ENCODE data around the gene AKAP5. TPM values are rescaled to one million over a fixed set of nuclear protein-coding genes. Genes with fewer than 3 reads are reported as not detected.

Gene AKAP5
- total RNA-seq, 6 experiments from 2014 or later = 0.94 to 1.3 (median 1.2) TPM

DNA sequence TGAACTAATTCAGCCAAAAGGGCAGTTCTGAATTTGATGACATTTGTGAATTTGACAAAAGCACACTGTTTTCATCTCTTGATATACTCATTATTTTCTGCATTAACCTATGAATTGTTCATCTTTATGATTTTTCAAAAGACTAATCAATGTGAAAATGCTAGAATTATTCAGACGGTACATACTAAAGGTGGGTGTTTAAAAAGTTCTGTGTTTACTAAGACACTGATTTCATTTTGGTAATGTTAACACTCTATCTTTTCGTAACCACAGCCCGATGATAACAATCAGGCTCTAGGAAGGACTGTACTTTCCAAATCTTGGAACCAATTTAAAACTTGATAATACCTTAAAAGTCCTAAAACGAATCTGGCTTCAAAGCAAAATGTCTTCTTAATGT lies 9.4 kb downstream of the AKAP5 start:
- Mint-ChIP-seq H3K9me3 (no peaks in the 10 kb centered on the region), H3K4me3 (no peak overlapping the region), H3K36me3 (ENCODE audit: low read depth) (no peaks in the 10 kb centered on the region), H3K27ac (no peak overlapping the region), H3K27me3 (ENCODE audit: insufficient read depth) (no peaks in the 10 kb centered on the region), H3K4me1 (ENCODE audit: low read depth) (no peaks in the 10 kb centered on the region)
- no peak for DNase-seq
- TF ChIP-seq, protein P1, sequence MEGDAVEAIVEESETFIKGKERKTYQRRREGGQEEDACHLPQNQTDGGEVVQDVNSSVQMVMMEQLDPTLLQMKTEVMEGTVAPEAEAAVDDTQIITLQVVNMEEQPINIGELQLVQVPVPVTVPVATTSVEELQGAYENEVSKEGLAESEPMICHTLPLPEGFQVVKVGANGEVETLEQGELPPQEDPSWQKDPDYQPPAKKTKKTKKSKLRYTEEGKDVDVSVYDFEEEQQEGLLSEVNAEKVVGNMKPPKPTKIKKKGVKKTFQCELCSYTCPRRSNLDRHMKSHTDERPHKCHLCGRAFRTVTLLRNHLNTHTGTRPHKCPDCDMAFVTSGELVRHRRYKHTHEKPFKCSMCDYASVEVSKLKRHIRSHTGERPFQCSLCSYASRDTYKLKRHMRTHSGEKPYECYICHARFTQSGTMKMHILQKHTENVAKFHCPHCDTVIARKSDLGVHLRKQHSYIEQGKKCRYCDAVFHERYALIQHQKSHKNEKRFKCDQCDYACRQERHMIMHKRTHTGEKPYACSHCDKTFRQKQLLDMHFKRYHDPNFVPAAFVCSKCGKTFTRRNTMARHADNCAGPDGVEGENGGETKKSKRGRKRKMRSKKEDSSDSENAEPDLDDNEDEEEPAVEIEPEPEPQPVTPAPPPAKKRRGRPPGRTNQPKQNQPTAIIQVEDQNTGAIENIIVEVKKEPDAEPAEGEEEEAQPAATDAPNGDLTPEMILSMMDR (IDR thresholded peaks at IDR 0.05) = no peak

DNA sequence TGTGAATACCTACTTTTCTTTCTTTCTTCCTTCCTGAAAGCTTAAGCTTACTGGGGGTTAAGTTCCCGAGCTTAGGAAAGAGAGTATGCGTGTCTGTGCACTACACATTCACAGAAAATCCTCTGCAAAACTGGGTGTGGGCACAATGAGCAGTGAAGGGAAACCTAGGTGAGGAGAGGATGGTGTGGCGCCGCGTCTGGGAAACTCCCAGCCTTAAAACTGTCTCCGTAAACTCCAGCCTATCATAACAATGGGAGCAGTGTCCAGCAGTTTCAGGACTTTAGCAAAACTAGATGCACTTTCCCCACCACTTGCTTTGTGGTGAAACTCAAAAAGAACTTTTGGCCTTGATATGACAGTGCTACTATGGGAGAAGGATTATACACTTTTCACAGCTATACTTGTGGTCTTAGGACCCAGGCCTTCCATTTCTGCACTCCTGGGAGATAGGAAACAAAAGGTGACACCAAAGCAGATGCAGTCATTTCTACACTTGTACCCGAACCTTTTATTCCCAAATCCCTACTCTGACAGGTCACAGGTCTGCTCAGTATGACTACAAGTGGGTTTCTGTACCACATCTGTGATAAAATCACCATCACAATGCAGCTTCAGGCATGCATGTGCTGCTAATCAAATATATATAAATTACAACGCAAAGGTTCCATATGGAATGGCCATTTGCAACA lies 10.4 kb downstream of the AKAP5 start:
- H3K27me3 Mint-ChIP-seq (ENCODE audit: insufficient read depth) = no peaks in the 10 kb centered on the region
- H3K9me3 Mint-ChIP-seq = no peaks in the 10 kb centered on the region
- no peak overlapping the region for H3K4me3 Mint-ChIP-seq
- DNase-seq = no peak
- no peaks in the 10 kb centered on the region for H3K36me3 Mint-ChIP-seq (ENCODE audit: low read depth)
- H3K27ac Mint-ChIP-seq = no peak overlapping the region
- TF ChIP-seq, protein P1 (IDR thresholded peaks at IDR 0.05) = no peak
- H3K4me1 Mint-ChIP-seq (ENCODE audit: low read depth) = no peaks in the 10 kb centered on the region

DNA sequence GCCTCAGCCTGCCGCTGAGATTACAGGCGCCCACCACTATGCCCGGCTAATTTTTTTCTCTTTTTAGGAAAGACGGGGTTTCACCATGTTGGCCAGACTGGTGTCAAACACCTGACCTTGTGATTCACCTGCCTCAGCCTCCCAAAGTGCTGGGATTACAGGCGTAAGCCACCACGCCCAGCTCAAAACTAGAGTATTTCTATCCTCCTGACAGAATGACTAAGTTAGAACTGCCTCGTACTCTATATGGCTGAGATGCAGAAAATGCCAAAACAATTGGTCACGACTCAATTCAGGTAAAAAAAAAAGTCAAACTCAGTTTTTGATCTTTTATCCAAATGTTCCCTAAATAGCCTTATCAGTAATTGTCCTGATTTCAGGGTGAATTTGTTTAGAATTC lies 11.1 kb downstream of the AKAP5 start:
- H3K4me1 Mint-ChIP-seq (ENCODE audit: low read depth) = no peaks in the 10 kb centered on the region
- H3K27me3 Mint-ChIP-seq (ENCODE audit: insufficient read depth) = no peaks in the 10 kb centered on the region
- DNase-seq = no peak
- no peak overlapping the region for H3K4me3 Mint-ChIP-seq
- no peaks in the 10 kb centered on the region for H3K9me3 Mint-ChIP-seq
- H3K36me3 Mint-ChIP-seq (ENCODE audit: low read depth) = no peaks in the 10 kb centered on the region
- H3K27ac Mint-ChIP-seq = no peak overlapping the region
- TF ChIP-seq, protein P1 (IDR thresholded peaks at IDR 0.05) = no peak

DNA sequence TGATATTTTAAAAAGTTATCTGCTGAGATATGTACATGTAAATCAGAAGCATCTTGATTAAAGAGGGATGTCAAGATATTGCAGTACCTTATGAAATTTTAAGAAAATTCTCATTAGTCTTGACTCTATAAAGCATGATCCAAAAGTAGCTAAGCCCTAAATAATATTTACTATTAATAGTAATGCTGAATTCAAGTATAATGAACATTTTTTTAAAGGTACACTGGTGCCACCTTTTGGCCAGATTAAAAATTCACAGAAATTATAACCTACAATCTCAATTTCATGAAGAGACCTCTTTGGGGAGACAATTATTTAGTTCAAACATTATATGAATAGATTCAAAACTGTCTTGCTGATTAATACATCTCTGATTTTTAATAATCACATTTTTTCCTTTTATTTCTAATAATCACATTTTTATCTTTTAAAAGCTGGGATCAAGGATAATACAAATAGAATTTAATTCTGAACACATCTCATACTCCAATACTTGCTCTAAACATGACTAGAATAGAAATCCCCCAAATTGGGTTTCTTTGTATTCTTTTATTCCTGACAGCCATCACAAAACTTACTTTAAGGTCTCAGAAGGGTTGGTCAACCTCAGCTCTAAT lies 13.4 kb downstream of the AKAP5 start:
- Mint-ChIP-seq H3K36me3 (ENCODE audit: low read depth) (no peaks in the 10 kb centered on the region), H3K27ac (no peak overlapping the region), H3K4me1 (ENCODE audit: low read depth) (no peaks in the 10 kb centered on the region), H3K9me3 (no peaks in the 10 kb centered on the region), H3K27me3 (ENCODE audit: insufficient read depth) (no peaks in the 10 kb centered on the region), H3K4me3 (no peak overlapping the region)
- TF ChIP-seq, protein P1 (IDR thresholded peaks at IDR 0.05) = peak; percentile 77
- DNase-seq = no peak

DNA sequence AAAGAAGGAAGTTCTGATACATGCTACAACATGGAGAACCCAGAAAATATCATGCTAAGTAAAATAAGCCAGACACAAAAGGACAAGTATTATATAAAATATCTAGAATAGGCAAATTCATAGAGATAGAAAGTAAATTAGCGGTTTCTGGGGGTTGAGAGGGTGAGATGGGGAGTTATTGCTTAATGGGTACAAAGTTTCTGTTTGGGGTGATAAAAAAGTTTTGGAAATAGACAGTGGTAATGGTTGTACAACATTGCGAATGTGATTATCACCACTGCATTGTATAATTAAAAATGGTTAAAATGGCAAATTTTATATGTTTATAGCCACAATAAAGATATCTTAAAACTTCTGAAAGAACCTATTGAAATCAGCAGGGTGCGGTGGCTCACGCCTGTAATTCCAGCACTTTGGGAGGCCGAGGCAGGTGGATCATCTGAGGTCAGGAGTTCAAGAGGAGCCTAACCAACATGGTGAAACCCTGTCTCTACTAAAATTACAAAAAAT lies 23.3 kb downstream of the AKAP5 start:
- H3K4me1 Mint-ChIP-seq (ENCODE audit: low read depth) = no peaks in the 10 kb centered on the region
- H3K4me3 Mint-ChIP-seq = no peak overlapping the region
- DNase-seq = no peak
- no peak overlapping the region for H3K27ac Mint-ChIP-seq
- no peaks in the 10 kb centered on the region; the same call in 1 of the 2 replicates for H3K36me3 Mint-ChIP-seq (ENCODE audit: low read depth)
- no peaks in the 10 kb centered on the region for H3K27me3 Mint-ChIP-seq (ENCODE audit: insufficient read depth)
- TF ChIP-seq, protein P1 (IDR thresholded peaks at IDR 0.05) = no peak
- no peaks in the 10 kb centered on the region for H3K9me3 Mint-ChIP-seq

All from HFFc6 (cell line).